ENCODE measurements around the gene SLC2A9.

SLC2A9 gene

DNA sequence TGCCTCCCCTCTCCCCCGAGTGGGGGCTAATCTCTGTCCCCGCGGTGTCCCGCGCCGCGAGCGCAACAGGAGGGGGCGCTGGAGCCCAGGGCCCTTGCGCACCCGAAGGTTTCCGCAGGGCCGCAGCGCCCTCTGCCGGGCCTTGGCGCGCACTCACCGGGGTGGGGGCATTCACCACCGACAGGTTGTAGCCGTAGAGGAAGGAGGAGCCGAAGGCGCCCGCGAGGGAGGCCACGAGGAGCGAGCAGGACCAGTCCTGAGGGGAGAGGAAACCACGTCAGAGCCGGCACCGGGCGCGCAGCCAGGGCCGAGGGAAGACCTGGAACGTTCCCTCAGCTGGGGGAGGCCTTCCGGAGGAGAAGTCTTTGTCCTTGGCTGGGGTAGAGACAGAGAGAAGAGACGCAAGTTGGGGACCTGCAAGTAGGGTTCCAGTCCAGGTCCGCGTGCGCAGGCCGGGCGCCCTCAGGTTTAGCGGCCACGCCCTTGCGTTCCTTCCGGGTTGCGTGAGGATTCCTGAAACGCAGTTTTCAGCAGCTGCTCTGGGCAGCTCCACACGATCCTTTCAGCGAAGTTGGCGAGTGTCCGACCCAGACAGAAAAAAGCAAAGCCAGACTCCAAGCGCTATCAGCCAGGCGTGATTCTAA lies 2.4 kb downstream of the SLC2A9 start:
- DNase-seq: peak; percentile 63

DNA sequence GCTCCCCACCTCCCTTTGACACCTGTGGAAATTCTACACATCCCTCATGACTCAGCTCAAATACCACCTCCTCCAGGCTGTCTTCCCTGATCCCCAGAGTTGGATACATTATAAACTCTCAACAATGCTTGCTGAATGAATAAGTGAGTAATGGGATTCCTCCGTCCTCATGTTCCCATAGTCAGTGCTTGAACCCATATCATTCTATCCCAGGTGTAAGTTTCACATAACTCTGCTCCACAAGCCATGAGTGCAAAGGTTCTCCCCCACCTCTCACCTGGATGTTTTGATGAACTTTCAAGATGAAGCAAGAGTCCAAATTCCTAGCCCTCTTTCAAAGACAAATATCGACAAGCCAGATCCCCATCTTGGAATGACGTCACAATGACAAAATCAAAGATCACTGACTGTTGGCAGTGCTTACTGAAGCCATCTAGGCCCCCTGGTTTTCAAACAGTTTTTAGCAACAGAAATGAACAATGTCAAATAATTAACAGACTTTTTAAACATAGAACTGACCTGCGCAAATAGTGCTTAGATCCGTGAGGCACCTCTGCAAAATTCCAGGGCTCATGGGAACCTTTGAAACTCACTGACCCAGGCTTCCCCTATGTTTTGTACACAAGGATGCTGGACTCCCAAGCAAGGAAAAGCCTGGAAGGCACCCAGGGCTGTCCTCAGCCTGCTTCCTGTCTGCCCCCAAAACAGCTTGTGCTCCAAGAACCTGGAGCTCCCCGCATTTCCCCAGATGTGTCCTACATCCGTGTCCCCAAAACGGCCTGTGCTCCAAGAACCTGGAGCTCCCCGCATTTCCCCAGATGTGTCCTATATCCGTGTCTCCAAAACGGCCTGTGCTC lies 4.0 kb downstream of the SLC2A9 start:
- DNase-seq: no peak

DNA sequence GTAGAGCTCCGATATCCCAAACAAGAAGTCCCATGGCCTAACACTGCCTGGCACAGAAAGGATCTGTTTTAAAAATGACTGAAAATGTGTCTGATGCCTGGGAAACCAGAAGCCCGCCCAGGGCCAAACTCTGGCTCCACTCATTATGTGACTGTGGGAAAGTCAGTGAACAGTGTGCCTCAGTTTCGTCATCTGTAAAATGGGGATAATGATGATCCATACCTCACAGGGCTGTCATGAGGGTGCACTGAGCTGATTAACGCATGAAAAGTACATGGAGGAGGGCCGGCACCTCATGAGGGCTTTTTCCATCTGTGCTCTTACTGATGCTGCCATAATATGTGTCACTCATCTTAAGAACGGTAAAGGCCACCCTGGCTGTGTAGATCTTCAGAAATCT lies 5.1 kb downstream of the SLC2A9 start:
- no peak for DNase-seq

DNA sequence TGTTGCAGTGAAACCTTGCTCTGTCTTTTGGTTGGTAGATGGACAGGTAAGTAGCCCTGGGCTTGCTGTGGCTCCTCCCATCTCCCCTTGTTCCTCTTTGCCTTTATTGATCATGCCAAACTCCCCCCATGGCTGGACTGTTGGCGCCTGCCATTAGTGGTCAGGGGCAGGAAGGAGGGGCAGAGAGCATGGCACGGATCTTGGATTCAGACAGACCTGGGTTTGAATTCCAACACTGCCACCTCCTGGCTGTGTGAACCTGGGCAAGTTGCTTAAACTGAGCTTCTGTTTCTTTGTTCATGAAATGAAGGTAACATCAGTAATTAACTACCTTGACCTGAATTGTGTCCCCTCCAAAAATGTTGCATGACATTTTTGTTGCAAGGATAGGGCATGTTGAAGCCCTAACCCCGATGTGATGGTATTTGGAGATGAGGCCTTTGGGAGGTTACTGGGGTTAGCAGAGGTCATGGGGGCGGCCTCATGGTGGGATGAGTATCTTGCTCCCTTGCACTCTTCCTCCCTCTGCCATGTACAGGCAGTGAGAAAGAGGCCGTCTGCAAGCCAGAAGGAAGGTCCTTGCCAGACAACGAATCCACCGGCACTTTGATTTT lies 6.0 kb downstream of the SLC2A9 start:
- no peak for DNase-seq

DNA sequence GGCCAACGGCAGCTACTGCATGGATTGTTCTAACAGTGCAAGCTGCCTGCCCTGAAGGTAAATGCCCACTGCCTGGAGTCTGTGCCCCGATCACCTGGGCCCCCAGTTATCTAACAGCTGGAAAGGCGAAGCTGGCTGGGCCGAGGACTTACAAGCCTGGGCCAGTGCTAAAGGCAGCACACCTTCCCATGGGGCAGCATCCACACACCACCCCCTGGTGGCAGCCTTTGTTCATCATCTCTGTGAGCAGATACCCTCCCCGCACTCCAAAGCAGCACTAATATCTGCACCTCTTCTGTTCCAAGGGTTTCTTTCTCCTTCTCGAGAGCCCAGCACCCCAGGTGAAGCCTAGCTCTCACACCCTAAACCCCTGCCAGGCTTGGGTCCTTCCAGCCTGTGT lies 7.6 kb downstream of the SLC2A9 start:
- no peak for DNase-seq

DNA sequence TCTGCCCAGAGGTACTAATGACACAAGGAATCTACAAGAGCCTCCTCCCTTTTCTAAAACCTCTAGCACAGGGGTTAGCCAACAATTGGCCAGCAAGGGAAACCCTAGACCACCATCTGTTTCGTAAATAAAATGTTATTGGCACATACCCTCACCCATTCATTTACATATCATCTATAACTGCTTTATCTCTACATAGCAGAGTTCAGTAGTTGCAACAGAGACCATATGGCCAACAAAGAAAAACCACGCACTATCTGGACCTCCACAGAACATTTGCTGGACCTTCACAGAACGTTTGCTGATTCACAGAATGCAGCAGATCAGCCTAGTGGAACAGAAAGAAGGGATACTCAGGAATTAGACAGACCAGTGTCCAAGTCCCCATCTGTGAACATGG lies 9.4 kb downstream of the SLC2A9 start:
- no peak for DNase-seq

DNA sequence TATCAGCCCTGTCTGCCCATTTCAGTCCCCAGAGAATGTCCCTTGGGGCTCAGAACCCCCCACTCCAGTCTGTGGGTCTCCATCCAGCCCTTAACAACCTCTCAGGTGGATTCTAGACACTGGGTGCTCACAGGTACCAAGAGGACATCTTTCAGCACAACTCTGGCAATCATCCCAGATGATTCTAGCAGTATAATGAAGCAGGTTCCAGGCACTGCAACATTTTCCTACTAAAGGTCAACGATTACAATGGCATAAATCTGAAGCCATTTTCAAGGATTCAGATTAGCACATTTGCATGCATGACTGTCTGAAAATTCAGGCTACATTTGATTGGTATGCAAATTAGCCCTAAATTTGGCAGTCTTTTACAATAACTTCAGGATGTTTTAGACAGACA lies 10.0 kb downstream of the SLC2A9 start:
- no peak for DNase-seq

DNA sequence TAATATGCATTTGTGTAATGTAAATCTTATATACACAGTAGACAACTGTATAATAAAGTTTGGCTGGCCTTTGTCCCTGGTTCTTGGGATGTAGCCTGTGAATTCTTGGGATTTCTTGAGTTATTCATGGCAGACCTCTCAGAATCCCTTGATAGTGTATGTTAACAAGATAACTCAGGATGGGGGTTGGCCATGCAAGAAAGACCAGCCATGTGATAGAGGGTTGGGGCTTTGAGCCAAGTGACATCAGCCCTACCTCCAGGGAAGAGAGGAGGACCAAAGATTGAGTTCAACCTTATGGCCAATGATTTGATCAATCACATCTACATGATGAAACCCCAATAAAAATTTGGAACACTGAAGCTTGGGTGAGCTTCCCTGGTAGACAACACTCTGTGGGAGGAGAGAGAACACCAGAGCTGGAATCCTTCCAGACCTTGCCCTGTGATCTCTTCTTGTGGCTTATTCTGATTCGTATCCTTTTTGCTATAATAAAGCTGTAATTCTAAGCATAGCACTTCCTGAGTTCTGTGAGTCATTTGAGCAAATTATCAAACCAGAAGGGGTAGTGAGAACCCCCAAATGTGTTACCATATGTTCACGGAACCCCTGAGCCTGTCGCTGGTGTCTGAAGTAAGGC lies 11.3 kb downstream of the SLC2A9 start:
- no peak for DNase-seq

DNA sequence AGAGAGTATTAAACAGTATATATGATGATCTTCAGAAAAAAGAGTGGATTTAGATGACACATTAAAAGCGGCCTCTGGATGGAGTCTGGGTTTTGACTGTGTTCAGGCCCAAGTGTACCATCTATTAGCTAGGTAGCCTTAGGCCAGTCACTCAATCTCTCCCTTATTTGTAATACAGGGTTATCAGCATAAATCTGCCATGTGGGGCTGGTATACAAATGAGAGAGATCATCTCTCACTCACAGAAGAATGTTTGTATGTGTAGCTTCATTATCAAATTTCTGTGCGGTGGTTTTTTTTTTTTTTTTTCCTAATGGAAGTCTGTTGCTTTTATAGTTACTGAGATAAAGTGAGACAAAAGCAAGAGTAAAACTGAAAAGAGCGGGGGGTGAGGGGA lies 12.7 kb downstream of the SLC2A9 start:
- DNase-seq: no peak

DNA sequence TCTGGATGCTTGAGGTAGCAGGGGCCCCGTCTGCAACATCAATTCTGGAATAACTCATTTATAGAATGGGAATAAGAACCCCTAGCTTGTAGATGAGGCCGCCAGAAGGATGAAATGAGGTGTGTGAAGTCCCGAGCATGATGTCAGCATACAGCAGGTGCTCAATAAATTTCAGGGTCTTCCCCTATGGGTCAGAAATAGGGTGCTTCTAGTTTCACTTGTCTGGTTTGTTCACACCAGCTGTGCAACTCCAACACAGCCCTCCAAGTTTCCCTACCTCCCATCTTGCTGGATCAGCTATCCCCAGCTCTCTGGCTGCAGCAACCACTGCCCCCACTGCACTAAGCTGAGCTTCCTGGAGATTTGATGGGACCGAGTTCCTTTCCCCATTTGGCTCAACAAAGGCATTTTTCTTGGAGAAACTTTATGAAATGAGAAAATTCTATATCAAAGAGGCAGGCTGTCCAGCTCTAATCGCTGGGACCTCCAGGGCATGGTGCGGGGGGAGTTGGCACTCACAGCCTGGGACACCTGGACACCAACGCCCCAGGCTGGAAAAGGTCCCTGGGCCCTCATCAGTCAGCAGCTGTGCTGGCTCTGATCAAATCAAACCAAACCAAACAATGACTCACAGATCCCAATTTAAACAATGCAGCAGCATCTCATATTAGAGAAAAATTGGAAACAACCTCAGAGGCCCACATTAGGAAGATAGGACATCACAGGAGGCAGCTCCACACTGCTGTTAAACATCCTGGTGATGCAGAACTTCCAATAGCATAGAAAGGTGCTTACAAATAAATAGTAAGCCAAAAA lies 13.3 kb downstream of the SLC2A9 start:
- DNase-seq: no peak

DNA sequence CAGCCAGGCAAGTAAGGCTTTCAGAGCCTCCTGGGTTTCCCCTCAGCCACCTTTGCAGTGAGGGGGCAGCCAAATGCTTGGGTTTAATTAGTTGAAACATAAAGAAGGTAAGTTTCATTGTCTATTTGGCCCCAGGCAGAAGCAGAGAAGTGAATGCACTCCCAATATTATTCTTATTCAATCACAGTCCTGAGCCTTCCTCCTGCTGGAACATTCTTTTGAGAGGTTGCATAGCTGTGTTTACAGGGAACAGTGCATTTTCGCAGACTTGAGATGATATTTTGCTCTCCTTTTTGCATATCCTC lies 13.9 kb downstream of the SLC2A9 start:
- DNase-seq: no peak

DNA sequence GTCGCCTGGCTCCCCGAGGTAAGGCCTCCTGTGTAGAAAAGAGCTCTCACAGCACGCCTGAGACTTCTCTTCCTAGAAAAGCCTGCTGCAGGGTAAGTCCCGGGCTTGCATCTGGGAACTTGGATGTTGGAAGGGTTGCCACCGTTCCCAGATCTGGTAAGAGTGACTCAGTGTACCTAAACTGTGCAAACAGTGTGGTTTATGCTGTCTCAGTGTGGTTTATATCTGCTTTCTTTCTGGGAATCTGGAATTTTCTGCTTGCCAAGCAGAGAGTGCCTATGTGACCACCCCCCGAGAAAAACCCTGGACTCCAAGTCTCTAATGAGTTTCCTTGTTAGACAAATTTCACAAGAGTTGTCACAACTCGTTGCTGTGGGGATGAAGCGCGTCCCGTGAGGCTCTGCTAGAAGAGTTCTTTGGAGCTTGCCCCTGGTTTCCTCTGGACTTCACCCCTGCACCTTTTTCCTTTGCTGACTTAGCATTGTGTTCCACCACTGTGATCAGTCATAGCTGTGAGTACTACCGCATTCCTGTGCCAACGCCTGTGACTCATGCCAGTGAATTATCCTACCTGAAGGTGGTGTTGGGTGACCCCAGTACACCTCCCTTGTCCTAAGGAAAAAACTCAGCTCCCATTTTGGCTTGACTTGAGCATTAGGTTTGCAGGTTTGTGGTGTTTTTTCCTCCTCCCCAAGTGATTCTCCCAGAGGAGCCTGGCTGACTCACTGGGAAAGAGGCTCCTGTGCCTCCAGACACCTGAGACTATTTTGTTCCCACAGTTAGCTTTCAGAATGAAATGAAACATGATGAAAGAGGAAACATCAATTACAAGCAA lies 14.5 kb downstream of the SLC2A9 start:
- DNase-seq: no peak

DNA sequence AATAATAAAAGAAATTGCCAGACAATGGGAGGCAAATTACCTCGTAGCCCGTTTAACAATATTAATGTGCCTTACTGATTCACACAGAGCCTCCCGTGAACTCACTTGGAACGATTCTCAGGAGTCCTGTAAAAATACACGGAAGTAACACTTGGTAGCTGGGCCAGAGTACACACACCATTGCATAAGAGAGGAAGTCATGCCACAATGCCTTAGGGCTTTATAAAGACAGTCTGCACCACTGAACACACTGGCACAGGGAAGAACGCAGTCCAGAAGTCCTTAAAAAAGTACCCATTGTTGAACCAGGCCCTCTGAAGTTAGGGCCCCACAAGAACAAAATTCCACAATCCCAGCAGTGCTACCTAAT lies 15.1 kb downstream of the SLC2A9 start:
- peak; percentile 73 for DNase-seq

DNA sequence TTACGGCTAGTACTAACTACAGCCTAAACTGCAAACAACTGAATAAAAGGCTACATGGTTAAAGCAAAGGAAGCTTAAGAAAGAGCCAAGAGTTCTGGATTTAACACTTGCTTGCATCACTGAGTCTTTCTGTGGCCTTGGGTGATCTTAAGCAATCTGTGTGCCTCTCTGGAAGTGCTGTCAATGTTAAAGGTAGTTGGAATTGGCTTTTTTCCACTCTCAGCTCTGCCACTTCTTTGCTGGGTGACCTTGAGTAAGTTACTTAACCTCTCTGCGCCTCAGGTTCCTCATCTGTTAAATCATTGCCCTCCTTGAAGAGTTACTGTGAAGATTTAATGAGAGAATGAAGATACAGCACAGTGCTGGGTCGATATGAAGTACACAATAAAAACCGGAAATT lies 15.7 kb downstream of the SLC2A9 start:
- DNase-seq: no peak

DNA sequence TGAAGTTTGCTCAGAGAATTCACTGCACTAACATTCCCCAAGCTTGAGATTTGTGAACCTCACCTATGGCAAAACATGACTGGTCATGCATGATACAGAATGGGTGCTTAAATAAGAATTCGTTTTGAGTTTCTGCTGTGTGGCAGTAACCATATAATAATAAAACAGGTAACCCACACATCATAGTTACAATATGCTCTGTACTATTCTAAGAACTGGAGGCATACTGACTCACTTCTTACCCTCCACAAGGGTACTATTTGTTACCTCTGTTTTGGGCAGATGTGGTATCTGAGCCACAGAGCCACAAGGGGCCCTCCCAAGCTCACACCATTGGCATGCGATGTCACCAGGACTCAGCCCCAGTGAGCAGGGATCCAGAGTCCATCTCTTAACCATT lies 17.6 kb downstream of the SLC2A9 start:
- no peak for DNase-seq

DNA sequence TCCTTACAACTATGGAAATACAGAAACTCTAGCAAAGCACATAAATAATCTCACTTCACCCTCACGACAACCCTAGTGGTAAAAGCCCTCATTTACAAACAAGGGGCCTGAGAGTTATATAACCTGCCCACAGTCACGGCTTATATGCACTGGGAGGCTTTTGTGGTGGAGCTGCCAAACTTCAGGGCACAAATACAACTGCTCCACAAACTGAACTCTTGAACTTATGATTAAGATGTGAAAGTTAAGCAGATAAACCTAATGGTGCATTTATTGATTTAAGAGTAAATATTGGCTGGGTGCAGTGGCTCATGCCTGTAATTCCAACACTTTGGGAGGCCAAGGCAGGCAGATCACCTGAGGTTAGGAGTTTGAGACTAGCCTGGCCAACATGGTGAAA lies 19.0 kb downstream of the SLC2A9 start:
- DNase-seq: no peak

DNA sequence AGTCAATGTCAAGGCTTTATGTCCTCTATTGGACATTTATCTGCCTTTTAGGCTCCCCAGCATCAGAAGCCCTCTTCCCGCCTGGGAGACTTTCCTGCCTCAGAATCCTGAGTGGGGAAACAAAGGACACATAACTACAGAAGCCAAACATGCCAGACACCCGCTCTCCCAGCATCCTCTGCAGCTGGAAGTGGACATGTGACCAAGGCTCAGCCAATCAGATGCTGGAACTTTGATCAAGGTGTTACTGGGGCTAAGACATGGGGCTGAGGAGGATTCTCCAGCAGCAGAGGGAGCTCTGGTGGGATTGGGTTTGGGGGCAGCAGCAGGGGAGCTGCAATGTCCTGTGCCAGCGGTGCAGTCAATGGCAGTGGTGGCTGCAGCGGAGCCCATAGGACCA lies 19.5 kb downstream of the SLC2A9 start:
- no peak for DNase-seq

DNA sequence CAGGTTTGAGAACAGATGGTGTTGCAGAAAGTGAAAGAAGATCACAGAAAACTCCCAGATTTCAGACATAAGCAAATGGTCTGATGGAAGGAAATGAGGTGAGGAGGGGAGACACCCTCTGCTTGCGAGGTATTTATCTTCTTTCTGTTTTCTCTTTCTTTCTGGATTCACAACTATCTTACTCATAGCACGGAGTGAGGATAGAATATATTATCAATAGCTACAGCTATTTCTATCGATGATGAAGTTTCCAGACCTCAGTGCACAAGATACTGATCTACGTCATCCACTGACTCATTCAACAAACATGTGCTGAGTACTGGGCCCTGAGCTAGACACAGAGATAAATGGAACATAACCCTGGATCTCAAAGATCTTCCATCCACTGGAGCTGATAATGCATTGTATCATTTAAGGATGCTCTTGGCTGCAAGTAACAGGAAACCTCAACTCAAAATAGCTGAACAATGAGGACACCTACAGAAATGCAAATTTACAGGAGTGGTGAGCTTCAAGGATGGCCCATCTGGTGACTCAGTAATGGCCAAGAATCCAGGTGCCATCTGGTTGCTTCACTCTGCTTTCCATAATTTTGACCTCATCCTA lies 21.2 kb downstream of the SLC2A9 start:
- no peak for DNase-seq

DNA sequence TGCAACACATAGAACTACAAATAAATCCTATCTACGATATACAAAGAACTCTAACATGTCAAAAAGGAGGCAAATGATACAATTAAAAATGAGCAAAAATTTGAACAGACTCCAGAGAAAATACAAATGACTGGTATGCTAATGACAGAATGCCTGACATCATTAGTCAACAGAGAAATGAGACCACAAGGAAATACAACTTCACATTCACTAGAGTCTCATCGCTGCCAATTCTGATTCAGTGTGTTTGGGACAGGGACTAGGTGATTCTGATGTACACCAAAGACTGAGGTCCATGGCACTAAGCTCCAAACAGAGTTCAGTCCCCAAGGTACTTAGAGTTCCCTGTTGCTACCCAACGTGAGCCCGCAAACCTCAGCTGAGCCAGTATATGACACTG lies 23.4 kb downstream of the SLC2A9 start:
- DNase-seq: no peak

DNA sequence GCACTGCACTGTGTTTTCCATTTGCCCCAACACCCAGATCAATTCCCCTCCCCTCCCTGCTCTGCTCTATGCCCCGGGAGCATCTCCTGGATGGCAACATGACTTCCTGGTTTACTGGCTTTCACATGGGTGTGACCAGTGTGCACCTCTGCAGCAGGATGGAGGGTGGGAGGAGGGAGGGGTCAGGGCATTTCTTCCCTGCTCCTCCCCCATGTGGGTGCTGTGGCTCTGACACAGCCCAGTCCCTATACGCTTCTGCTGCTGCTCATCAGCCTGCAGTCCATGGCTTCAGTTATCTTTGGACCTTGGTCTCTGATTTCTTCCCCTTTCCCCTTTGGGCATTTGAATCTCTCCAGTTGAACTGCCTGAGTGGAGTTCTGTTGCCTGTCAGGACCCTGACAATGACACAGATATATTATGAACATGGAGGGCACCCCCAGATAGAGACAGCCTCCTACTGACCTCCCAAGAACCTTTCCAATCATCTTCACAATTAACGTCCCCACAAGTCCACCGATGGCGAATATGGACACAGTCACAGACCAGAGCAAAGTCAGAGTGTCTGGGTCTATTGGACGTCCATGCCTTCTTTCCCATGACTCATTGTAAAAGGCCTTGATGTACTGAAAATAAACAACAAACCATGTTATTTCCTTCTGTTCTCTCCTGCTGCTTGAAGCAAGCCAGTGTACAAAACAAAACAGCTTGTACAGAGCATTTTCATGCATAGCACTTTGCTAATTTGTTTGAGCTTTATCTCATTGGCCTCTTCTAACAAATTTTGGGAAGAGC lies 24.8 kb downstream of the SLC2A9 start:
- no peak for DNase-seq
